ENCODE data around the gene DENND1A.

- TF ChIP-seq POLR2A (IDR thresholded peaks at IDR 0.05) (no peak), CTCF (IDR thresholded peaks at IDR 0.05) (no peak), POLR2AphosphoS5 (IDR thresholded peaks at IDR 0.05) (no peak), EP300 (IDR thresholded peaks at IDR 0.05) (no peak)
Measured at GRCh38 chr9:123338710-123339665, 590.9 kb downstream of the DENND1A start.
